GM19035 (cell line): ENCODE results near the gene CLEC19A.

Source experiments
- ATAC-seq: cut with Tn5 transposase; IDR thresholded peaks from one replicate; pipeline ENCODE4 v1.9.1; 2021; ENCODE audit not compliant: unreplicated experiment

The CLEC19A gene

DNA sequence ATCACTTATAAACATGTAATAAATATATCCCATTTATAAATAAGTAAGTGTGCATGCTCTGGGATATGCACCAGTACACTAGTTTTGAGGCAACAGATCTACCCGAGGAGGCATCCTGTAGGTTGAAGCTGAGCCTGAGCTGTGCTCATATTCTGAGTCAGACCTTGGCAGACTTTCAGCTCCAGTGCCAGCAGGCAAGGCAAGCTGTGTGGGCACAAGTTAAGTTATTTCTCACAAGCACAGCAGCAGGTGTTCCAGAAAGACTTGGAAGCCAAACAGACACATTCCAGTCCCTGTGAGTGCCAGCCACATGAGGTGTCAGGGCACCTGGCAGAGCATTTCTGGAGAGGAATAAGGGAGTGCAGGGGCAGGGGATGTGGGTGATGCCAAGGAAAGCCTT lies 1.3 kb upstream of the CLEC19A start:
- no peak for ATAC-seq

DNA sequence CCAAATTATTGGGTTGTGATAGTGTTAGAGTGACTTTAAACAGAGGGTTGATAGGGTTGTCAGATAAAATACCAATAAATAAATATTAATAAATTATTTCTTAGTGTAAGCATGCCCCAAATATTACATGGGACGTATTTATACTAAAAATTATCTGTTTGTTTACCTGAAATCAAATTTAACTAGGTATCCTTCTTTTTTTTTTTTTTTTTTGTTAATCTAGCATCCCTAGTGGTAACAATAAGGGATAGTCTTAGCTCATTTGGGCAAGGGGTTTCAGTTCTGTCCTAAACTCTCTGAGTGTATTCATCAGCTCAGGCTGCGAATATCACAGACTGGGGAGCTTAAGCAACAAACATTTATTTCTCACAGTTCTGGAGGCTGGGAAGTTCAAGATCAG lies 1.3 kb downstream of the CLEC19A start:
- ATAC-seq = no peak

DNA sequence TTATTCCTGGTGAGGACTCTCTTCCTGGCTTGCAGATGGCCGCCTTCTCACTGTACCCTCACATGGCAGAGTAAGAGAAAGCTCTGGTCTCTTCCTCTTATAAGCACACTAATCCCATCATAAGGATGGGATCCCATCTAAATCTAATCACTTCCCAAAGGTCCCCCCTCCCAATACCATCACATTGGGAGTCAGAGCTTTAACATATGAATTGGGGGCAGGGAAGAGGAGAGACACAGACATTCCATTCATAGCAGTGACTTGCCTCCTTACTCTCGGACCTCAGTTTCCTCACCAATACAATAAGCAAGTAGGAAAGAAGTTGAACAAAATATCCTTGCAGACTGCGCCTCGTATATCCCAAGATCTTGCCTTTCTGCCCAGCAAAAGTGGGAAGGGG lies 1.7 kb downstream of the CLEC19A start:
- no peak for ATAC-seq

DNA sequence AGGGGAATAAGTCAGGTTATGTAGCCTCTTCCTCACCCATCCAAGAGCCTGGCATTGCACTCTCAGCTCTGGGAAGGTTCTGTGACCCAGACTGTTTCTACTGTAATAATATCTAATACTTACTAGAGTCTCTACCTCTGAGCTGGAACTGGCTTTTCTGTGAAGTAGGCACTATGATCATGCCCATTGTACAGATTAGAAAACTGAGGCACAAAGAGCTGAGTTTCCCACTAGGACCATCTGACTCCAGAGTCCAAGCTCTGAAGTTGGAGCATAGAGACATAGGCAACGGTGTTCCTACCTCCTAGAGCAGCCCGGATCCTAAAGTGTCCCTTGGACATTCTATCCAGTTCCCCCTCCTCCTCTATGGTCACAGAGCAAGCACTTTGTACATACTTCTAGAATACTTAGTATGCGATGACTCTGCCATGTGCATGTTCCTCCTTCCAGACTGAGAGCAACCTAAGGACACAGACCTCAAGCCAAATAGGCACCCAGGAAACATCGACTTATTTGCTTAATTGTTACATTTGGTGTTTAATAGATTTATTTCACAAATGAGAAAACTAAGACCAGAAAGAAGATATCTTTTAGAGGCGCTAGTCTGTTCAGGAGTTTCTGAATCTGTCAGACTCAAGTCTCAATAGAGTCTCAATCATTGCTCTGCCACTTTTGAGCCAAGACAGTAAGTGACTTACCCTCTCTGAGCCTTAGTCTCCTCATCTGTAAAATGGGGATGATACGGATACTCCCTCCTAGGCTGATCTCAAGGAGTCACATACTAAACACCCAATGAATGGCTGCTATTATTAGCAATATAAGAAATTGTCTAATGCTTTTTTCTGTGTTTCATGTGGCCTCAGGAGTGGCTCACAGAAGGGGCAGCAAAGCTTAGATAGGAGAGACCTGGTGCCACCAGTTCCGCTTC lies 3.6 kb downstream of the CLEC19A start:
- no peak for ATAC-seq

DNA sequence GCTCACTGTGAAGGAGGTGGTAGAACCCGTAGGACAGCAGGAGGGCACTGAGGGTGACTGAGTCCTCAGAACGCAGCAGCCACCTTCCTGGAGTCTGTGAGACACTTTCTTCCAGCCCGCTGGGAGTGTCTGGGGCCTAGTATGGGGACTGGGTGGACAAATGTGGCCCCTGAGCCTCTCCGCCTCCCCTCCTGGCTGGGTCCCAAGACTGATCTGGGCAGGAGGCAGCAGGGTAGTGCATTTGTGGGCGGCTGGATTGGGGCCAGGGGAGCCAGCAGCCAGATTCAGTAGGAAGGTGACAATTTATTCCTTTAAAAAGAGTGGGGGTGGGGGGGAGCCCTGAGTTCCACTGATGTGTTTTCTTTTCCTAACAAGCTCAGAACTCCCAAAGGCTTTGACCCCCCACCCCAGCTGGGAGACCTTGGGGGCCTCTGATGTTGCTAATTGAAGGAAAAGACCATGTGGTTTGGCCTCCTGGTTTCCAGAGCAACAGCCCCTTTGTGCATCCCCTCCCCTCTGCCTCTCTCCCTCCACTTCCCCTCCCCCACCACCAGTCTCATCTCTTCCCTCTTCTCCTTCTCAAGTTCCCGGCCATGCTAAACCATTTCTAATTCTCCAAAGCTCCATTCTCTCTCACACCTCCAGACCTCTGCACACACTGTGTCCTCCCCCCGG lies 4.4 kb downstream of the CLEC19A start:
- no peak for ATAC-seq

DNA sequence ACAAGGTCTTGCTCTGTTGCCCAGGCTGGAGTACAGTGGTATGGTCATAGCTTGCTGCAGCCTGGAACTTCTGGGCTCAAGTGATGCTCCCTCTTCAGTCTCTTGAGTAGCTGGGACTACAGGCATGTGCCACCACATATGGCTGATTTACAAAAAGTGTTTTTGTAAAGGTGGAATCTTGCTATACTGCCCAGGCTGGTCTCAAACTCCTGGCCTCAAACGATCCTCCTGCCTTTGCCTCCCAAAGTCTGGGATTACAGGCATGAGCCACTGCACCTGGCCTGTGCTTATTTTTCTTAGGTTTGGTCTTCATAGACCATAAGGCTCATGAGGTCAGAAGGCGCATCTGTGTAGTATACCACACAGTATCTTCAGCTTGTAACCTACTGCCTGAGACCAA lies 5.3 kb downstream of the CLEC19A start:
- ATAC-seq = no peak

DNA sequence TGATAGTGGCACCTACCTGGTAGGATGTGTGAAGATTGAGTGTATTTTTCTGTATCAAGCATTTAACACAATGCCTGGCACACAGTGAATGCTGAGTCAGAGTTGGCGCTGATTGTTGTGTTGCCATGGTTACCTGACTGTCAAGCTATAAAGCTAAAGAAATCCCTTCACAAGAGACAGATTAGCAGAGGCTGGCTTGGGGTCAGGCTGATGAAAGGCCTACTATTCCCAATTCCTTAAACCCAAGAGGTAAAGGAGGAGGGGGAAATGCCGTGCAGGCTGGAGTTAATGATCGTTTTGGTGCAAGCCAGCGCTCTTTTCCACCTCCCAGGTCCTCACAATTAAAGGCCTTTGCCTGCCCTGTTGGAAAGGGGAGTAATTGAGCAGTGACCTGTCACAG lies 5.9 kb downstream of the CLEC19A start:
- ATAC-seq = no peak

DNA sequence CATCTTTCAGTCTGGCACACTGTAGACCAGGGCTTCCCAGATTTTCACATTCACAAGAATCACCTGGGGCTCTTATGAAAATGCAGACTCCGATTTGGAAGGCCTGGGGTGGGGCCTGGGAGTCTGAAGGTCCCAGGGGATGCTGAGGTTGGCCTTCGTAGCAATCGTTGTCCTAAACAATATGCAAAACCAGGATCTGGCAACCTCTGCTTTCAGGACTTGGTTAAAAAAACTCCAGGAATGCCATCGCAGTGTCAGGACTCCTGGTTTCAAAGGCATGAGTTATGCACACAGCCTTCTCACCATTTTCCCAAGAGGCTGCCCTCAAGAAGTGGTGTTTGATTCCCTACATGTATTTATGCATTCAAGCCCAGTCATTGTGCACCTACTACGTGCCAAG lies 6.7 kb downstream of the CLEC19A start:
- no peak for ATAC-seq

DNA sequence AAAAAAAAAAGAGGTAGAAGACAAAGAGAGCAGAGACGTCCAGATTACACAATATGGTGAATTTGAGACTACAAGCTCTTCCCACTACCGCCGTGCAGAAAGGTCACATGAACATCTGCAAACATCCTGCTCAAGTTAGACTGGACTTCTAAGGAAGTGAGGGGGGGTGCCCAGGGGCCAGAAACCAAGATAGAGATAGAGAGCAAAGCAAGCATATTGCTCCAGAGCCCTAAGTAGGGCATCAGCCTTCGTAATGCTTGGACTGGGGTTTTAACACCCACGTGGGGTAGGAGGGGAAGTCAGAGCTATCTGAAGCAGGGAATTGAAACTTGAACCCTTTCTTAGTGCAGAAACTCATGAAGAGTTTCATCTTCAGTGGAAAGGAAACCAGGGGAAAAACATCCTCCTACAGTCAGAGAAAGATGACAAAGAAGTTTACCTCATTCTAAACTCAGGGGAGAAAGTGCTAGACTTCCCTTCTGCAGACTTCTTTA lies 8.7 kb downstream of the CLEC19A start:
- ATAC-seq = peak; percentile 77

DNA sequence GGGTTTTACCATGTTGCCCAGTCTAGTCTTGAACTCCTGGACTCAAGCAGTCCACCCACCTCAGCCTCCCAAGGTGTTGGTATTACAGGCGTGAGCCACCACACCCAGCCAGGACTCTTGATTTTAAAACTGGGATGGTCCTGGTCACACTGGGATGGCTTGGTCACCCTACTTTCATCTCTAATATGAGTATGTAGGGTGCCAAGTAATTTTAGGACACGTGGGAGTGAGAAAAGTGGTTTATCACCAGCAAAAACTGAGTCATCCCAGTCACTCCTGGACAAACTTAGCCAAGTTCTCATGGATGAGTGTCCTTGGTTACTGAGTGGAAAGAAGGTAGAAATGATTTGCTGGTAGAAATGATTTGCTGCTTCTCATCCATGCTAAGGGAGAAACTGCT lies 9.9 kb downstream of the CLEC19A start:
- no peak for ATAC-seq

DNA sequence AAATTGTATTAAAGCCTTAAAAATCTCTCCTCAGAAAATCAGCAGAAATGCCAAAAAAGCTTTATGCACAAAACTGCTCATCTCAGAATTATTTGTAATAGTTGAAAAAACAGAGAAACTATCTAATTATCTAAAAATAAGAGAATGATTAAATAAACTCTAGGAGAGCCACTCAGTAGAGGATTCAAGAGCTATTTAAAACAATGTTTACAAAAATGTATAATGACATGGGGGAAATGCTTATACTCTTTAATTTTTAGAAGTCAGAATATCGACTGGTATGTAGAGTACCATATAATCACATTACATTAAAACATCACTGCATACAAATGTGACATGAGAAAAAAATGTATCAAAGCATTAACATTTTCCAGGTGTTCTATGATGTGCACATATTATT lies 11.9 kb downstream of the CLEC19A start:
- ATAC-seq = no peak

DNA sequence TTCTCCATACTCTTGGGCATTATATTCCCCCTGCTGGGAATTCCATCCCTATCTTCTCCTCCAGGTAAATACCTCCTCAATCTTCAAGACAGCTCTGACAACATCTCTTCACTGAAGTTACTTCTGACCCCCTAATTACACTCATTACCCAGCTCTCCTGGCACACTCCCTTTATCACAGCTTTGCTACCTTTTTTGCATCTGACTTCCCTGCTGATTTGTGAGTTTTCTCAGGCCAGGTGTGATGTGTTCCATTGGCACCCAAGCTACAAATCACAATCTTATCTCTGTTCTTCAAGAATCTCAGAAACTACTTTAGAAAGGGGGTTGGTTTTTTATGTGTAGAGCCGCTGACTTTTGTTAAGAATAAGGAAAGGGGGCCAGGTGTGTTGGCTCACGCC lies 14.0 kb downstream of the CLEC19A start:
- ATAC-seq = no peak

DNA sequence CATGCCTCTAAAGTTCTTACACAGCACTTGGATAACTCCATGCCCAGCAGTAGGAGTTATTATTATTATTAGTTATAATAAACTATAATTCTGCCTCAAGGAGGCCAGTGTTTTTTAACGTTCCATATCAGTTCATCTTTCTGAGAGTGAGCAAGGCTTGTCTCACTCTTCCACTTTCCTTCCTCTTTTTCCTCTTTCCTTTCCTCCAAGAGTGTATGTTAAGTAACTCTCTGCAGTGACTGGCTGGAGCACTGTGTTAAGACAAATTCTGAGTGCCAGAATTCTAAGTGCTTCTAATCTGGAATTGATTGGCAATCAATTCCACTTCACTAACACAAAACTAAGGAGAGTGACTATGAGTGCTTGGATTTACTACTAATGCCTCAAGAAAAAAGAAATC lies 16.4 kb downstream of the CLEC19A start:
- ATAC-seq = no peak

DNA sequence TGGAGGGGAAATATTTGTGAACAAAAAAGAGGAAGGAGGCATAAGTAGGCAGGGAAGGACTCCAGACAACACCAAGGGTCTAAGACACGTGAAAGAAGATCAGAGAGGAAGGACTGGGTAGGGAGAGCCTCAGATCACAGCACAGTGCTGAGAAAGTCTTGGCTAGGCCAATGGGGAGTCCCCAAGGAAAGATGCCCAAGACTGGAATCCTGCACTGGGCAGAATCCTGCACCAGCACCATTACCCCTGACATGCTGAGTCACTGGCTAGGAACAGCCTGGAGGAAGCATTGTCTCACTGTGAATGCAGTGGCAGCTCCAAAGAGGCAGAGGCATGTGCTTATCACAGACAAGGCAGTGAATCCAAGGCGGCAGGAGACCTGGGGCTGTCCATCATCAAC lies 19.2 kb downstream of the CLEC19A start:
- no peak for ATAC-seq

DNA sequence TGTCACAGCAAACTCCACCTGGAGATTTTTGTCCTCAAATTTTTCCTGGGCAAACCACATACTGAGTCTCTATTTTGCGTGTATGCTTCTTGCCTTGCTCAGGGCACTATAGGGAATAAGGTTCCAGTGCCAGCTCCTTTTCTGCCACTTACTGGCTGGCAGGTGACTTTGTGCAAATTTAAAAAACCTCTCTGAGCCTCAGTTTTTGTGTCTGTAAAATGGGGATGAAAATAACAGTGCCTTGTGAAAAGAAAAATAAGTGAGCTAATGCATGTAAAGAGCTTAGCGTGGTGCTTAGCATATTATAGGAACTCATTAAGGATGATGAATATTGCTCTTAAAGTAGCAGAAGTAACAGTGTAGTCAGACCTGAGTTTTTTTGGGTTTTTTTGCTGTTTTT lies 19.9 kb downstream of the CLEC19A start:
- no peak for ATAC-seq

DNA sequence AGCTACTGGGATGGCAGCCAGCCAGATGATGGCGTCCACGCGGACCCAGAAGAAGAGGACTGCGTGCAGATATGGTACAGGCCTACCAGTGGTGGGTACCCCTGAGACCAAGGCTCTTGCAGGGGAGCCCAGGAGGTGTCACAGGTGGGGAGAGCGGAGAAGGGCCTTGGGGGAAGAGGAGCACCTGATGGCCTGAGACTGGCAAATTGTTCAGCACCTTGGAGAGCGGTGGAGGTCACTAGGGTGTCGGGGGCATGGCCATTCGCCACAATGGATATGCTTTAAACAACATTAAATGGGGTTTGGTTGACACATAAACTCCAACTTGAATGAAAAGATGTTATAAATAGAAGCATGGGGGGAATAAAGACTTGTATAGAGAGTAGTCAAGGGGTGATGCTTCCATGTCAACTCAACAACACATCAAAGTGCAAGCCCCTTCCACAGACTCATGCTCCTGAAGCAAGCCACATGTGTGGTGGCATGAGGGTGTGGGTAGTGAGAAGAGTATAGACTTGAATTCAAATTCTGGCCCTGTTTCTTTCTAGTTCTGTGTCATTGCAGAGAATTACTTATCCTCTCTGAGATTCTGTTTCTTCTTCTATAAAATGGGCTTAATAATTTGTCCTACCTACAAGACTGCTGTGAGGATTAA lies 22.2 kb downstream of the CLEC19A start:
- ATAC-seq = no peak

DNA sequence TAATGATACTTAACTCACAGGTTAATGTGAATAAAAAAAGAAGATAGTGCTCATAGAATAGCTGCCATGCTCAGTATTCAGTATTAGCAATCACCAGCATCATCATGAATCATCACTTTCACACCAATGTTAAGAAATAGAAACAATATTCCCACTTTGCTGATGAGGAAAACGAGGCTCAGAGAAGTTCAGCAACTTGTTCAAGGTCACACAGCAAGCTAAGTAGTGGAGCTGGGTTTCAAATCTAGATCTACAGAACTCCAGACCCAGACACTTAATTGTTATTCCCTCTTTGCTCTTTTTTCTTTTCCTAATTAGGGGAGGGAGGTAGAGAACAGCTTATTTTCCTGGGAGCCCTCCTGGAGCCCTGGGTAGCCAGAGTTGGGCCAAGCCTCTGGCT lies 22.9 kb downstream of the CLEC19A start:
- ATAC-seq = no peak

DNA sequence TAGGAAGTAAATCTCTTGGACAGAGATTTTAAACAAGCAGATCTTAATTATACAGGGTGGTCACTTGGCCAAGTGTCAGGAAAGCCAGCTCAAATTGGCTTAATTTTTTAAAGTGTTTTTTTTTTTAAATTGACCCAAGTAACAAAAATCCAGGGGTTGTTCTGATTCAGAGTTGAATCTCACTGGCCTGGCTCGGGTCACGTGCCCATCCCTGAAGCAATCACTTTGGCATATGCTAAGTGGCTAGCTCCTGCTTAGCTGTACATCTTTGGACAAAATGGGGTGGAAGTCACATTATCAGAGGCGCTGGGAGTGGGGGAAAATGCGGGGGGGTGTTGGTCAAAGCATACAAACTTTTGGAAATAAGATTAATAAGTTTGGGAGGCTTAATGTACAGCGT lies 23.6 kb downstream of the CLEC19A start:
- ATAC-seq = no peak

DNA sequence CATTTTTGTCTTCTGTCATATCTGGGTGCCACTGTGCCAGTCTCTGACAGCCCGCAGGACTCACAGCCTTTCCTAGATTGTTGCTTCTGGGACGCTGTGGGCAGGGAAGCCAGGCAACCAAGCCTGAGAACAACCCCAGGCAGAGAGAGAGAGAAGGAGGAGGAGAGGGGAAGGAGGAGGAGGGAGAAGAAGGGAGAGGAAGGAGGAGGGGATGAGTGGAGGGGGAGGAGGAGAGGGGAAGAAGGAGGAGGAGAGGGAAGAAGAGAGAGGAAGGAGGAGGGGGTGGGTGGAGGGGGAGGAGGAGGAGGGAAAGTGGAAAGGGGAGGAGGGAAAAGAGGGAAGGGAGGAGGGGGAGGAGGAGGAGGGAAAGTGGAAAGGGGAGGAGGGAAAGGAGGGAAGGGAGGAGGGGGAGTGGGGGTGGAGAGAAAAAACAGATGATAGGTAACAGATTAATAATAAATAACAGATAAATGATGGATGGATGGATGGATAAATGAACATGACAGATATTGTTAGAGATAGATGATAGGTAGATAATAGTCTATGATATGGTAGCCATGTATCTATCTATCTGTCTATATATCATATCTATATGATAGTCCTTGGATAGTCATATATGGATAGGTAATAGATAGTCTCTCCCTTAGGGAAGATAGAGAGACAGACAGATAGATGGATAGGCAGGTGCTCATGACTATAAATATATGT lies 29.3 kb downstream of the CLEC19A start:
- ATAC-seq = no peak

DNA sequence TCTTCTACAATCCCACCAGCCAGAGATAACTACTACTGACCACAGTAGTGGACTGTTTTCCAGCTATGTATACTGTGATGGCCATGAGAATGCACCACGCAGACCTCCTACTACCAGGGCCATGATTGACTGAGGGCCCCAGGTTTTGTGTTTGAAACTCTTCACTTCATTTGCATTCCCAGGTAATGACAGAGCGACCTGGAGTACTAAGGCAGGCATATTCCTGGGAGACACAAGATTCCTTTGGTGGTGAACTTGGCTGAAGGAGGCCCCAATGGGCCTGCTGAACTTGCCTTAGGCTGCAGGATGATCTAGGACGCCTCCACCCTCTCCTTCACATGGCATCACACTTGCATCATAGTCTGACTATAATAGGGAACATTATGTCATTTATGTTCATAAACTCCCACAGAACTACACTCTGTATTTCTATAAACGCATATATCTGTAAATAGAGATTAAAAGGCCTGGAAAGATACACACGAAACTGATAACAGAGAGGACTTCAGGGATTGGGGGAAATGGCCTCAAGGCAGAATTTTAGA lies 30.4 kb downstream of the CLEC19A start:
- ATAC-seq = no peak

DNA sequence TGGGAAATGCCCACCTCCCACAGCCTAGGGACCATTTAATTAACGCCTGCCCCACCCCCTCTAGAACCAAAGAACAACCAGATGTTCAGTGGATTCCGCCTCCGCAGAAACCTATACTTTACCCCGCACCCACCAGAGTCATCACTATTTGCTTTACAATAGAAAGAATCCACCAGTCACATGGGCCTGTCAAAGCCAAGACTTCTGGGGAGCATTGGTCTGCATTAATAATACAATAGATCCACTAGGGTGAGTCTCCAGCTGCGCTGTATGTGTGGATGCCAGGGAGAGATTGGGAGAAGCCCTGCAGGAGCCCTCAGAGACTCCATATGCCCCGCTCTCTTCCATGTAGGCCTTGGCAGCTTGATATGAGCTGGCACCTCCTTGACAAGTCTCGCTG lies 31.3 kb downstream of the CLEC19A start:
- ATAC-seq = no peak
